ENCODE measurements around the gene SLC24A4. TPM values are rescaled to one million over a fixed set of nuclear protein-coding genes. Genes with fewer than 3 reads are reported as not detected.

SLC24A4 gene
- polyA plus RNA-seq, 1 donor (not counting 4 experiments of a cell fraction or from before 2014, with no cell fraction given) = 0.10 TPM

DNA sequence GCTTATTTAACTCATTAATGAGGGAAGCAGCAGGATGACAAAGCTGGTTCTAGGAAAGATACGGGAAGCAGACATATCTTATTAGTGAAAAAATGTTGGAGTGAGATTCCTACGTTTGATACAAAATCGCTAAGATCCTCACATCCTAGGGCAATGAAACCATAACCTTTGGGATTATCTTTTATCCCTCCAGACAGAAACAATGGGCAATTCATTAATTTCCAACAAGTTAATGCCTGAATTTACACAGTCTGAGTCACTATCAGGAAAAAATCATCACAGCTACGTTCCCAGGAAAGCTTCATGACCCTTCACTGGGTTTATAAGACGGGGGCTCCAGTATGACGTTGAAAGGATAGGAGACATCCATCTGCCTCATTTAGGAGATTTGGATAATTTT, 45.0 kb downstream of the SLC24A4 start:
- Histone ChIP-seq H3K4me2 (ENCODE audit: control insufficient read depth, extremely low read depth, insufficient read depth, low read depth, low read length) (no peak overlapping the region), H2AFZ (ENCODE audit: control insufficient read depth, low read length) (no peak overlapping the region), H3K27me3 (ENCODE audit: control insufficient read depth, extremely low read depth, insufficient read depth, low read length) (peaks cover 7% of the 10 kb centered on the region), H3K4me1 (ENCODE audit: control insufficient read depth, extremely low read depth, insufficient read depth, low read length) (peaks cover under 1% of the 10 kb centered on the region), H3K9me1 (ENCODE audit: control insufficient read depth, extremely low read depth, insufficient read depth, low read length) (no peaks in the 10 kb centered on the region), H3K9me3 (ENCODE audit: control insufficient read depth, low read depth, low read length) (no peaks in the 10 kb centered on the region), H3K4me3 (ENCODE audit: control insufficient read depth in 2 of 3, extremely low read depth in 1 of 3, insufficient read depth in 2 of 3, low read depth in 1 of 3, low read length in 3 of 3) (no peak overlapping the region), H3K79me2 (ENCODE audit: control insufficient read depth, insufficient read depth, low read length) (no peaks in the 10 kb centered on the region), H3K27ac (ENCODE audit: control insufficient read depth, insufficient read depth, low read length) (no peak overlapping the region), H3K36me3 (ENCODE audit: control insufficient read depth in 2 of 2, extremely low read depth in 1 of 2, insufficient read depth in 2 of 2, low read length in 2 of 2) (no peaks in the 10 kb centered on the region), H3K9ac (ENCODE audit: control insufficient read depth, extremely low read depth, insufficient read depth, low read length) (no peak overlapping the region), H4K20me1 (ENCODE audit: control insufficient read depth, extremely low read depth, insufficient read depth, low read length) (no peaks in the 10 kb centered on the region)
- dilution Hi-C loops (cut with MboI; ENCODE audit: extremely low pct_ligation_motif_present, low sequenced_read_pairs) = no loop called here
- DNase-seq (ENCODE audit: low read depth, low spot score) = no peak
- TF ChIP-seq CTCF (optimal IDR thresholded peaks at IDR 0.05 in 1 of 3, IDR thresholded peaks at IDR 0.05 in 1 of 3, conservative IDR thresholded peaks at IDR 0.05 in 1 of 3; ENCODE audit: extremely low read depth in 1 of 3, insufficient read depth in 2 of 3, low read length in 3 of 3) (no peak), EZH2 (IDR thresholded peaks at IDR 0.05; ENCODE audit: low read length) (no peak)
- peak; percentile 17 for FAIRE-seq

DNA sequence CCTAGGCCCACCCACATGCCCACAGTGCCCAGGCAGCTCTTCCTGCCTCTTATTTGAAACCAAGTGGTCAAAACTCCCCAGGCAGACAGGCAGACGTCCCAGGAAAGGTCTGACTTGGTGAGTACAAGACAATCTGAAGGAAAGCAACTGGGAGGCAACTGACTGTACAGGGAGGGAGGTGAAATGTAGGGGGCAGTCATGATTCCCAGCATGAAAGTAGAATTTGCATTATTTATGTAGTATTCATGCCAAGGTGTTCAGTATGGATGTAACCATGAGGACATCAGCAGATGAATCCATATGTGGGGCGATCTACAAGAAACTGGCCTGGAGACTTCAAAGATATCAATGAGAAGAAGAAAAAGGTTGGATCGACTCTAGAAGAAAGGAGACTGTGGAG, 46.1 kb downstream of the SLC24A4 start:
- Histone ChIP-seq H3K36me3 (ENCODE audit: control insufficient read depth in 2 of 2, extremely low read depth in 1 of 2, insufficient read depth in 2 of 2, low read length in 2 of 2) (no peaks in the 10 kb centered on the region), H3K27me3 (ENCODE audit: control insufficient read depth, extremely low read depth, insufficient read depth, low read length) (peaks cover 7% of the 10 kb centered on the region), H3K9me1 (ENCODE audit: control insufficient read depth, extremely low read depth, insufficient read depth, low read length) (no peaks in the 10 kb centered on the region), H3K4me1 (ENCODE audit: control insufficient read depth, extremely low read depth, insufficient read depth, low read length) (no peaks in the 10 kb centered on the region), H3K4me2 (ENCODE audit: control insufficient read depth, extremely low read depth, insufficient read depth, low read depth, low read length) (no peak overlapping the region), H3K79me2 (ENCODE audit: control insufficient read depth, insufficient read depth, low read length) (no peaks in the 10 kb centered on the region), H2AFZ (ENCODE audit: control insufficient read depth, low read length) (no peak overlapping the region), H3K9ac (ENCODE audit: control insufficient read depth, extremely low read depth, insufficient read depth, low read length) (no peak overlapping the region), H4K20me1 (ENCODE audit: control insufficient read depth, extremely low read depth, insufficient read depth, low read length) (no peaks in the 10 kb centered on the region), H3K9me3 (ENCODE audit: control insufficient read depth, low read depth, low read length) (no peaks in the 10 kb centered on the region), H3K27ac (ENCODE audit: control insufficient read depth, insufficient read depth, low read length) (no peak overlapping the region), H3K4me3 (ENCODE audit: control insufficient read depth in 2 of 3, extremely low read depth in 1 of 3, insufficient read depth in 2 of 3, low read depth in 1 of 3, low read length in 3 of 3) (no peak overlapping the region)
- dilution Hi-C loops (cut with MboI; ENCODE audit: extremely low pct_ligation_motif_present, low sequenced_read_pairs) = no loop called here
- DNase-seq (ENCODE audit: low read depth, low spot score) (no peak), FAIRE-seq (no peak)
- TF ChIP-seq EZH2 (IDR thresholded peaks at IDR 0.05; ENCODE audit: low read length) (no peak), CTCF (optimal IDR thresholded peaks at IDR 0.05 in 1 of 3, IDR thresholded peaks at IDR 0.05 in 1 of 3, conservative IDR thresholded peaks at IDR 0.05 in 1 of 3; ENCODE audit: extremely low read depth in 1 of 3, insufficient read depth in 2 of 3, low read length in 3 of 3) (no peak)
